ENCODE results near the gene TTC3.
"Not testable (repeated sequence)": the region's sequence is repeated elsewhere in the genome, so short reads cannot be mapped to it uniquely, and the experiment has no call there.

Gene TTC3

DNA sequence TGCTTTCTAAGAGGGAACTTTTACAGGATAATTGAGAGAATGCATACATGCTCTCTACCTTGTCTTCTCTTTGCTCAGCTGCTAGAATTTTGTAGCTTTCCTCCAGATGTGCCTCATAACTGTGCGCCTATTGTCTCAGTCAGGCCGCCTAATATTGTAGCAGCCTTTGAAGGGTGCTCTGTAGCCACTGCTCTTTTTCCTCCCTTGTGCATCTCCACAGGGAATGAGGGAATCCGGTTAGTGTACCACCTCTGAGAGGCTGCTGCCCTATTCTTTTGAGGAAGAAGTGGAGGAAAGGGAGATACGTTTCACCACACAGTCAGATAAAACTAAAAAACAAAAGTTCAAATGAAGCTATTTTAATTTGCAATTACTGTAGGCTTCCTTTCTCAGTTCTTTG lies 22.8 kb downstream of the TTC3 start:
- DNase-seq (ENCODE audit: low spot score) = no peak

DNA sequence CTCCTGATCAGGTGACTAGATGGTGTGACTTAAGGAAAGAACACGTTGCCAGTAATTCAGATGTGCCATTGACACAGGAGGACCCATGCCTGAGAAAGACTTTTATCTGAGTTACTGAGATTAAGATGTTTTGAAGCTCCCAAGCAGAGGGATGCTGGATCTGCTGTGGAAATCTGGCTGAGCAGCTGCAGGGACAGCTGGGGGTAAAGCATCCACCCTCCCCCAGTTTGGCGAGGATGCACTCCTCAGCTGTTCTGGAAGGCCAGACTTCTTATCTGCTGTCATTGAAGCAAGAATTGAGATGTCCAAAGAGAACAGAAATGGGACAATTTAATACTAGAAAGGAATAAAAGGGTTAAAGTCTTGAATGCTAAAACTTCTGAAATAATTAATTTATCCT lies 25.7 kb downstream of the TTC3 start:
- DNase-seq (ENCODE audit: low spot score) = no peak

DNA sequence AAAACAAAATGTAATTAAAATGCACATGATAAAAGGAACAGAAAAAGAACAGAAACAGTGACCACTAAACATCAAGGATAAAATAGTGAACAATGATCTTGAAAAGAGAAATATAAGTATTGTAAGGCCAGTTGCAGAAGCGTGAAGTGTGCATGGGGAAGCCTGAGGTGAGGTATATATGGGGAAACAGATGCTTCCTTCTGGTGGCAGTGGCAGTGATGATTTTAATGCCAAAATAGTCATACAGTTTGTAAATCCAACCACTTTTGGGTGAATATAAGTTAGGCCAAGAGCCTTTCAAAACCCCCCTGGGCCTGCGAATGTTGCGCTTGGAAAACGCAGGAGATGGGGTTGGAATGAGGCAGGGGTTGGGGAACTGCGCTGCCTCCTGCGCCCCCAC lies 27.3 kb downstream of the TTC3 start:
- DNase-seq (ENCODE audit: low spot score) = no peak

DNA sequence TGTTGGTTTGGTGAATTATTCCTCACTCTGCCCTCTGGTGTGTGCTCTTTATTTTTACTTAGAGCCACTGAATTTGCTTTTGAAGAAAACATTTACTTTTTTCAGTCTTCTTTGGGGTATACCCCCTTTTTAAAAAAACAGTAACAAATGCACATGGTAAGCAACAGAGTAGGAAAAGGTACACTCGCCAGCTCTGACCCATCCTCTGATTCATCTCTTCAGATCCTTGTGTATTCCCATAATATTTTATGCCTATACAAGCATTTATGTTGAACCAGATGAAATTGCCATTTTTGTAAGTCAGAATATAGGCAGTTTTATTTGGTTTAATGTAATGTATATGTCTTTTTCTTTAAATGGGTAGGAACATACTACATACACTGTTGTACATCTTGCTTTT lies 28.3 kb downstream of the TTC3 start:
- no peak for DNase-seq (ENCODE audit: low spot score)

DNA sequence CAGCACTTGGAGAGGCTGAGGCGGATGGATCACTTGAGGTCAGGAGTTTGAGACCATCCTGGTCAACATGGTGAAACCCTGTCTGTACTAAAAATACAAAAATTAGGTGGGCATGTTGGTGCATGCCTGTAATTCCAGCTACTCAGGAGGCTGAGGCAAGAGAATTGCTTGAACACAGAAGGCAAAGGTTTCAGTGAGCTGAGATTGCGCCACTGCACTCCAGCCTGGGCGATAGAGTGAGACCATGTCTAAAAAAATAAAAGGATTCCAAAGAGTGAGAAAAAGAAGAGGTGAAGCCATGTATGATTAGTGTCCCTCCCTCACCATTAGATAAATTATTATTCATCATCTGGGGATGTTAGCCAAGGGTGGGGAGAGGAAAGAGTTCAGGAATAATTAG lies 29.7 kb downstream of the TTC3 start:
- not testable (repeated sequence) for DNase-seq (ENCODE audit: low spot score)

DNA sequence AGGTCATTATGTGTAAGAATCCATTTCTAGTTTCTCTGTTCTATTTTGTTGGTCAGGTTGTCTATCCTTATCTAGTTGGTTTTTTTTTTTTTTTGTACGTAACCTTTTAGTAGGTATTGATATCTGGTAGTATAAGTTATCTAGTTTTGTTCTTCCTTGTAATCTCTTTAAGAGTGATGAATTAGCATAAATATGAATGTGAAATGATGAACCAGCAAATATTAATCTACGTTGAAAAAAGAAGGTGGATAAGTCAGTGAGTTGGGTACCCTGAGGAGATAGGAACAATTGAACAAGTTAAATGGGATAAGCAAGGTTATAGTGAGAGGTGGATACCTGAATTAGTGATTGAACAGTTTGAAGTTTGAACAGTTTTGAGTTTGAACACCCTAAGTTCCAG lies 33.9 kb downstream of the TTC3 start:
- no peak for DNase-seq (ENCODE audit: low spot score)

DNA sequence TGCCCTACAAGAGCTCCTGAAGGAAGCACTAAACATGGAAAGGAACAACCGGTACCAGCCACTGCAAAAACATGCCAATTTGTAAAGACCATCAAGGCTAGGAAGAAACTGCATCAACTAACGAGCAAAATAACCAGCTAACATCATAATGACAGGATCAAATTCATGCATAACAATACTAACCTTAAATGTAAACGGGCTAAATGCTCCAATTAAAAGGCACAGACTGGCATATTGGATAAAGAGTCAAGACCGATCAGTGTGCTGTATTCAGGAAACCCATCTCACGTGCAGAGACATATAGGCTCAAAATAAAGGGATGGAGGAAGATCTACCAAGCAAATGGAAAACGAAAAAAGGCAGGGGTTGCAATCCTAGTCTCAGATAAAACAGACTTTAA lies 38.0 kb downstream of the TTC3 start:
- not testable (repeated sequence) for DNase-seq (ENCODE audit: low spot score)

DNA sequence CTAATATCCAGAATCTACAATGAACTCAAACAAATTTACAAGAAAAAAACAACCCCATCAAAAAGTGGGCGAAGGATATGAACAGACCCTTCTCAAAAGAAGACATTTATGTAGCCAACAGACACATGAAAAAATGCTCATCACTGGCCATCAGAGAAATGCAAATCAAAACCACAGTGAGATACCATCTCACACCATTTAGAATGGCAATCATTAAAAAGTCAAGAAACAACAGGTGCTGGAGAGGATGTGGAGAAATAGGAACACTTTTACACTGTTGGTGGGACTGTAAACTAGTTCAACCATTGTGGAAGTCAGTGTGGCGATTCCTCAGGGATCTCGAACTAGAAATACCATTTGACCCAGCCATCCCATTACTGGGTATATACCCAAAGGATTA lies 41.2 kb downstream of the TTC3 start:
- not testable (repeated sequence) for DNase-seq (ENCODE audit: low spot score)

DNA sequence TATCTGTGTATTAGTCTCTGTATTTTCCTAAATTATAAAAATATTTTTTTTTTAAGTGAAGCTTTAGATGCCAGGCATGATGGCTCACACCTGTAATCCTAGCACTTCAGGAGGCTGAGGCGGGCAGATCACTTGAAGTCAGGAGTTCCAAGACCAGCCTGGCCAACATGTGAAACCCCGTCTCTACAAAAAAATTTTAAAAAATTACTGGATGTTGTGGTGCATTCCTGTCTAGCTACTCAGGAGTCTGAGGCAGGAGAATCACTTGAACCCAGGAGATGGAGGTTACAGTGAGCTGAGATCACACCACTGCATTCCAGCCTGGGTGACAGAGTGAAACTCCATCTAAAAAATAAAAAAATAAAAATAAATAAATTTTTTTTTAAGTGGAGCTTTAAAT lies 43.4 kb downstream of the TTC3 start:
- DNase-seq (ENCODE audit: low spot score) = not testable (repeated sequence)

DNA sequence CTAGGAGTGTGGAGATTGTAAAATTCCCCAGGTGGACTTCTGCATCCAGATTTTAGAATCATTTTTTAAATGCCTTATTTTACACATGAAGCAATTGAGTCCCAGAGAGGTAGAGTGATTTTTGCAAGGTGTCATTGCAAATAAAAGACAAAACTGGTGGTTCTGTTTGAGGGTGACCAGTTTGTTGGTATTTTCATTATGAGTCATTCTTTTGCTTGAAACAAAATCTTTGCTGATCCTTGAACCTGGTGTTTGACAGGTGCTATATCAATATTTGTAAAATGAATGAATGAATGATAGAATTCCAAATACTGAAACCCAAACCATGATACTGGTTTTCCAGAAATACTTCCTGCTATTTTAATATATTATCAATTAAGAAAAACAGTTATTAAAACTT lies 44.1 kb downstream of the TTC3 start:
- no peak for DNase-seq (ENCODE audit: low spot score)

DNA sequence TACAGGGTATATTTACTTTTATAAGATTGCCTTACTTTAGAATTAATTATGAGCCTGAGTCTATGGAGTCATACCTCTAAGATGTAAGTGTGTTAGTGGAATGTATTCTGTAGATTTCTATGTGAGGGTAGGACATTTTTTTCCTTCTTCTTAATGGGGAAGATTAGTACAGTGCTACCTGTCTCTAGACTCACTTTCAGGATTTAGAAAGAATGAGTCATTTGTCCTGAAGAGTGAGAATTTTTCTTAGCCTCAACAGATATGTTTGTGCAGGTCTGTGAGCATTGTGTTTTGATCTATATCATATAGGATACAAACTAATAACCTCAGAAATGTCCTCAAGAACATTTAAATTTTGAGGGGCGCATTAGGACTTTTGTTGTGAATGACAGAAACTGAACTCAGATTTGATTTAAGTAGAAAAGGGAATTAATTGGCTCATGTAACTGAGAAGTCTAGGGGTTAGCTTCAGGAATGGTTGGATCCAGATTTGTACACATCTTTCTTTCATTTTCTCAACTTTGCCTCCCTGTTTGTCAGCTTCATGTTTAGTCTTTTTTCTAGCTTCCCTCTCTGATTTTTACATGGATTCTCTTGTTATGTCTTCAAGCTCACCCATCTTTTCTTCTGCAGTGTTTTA lies 45.3 kb downstream of the TTC3 start:
- DNase-seq (ENCODE audit: low spot score) = no peak

DNA sequence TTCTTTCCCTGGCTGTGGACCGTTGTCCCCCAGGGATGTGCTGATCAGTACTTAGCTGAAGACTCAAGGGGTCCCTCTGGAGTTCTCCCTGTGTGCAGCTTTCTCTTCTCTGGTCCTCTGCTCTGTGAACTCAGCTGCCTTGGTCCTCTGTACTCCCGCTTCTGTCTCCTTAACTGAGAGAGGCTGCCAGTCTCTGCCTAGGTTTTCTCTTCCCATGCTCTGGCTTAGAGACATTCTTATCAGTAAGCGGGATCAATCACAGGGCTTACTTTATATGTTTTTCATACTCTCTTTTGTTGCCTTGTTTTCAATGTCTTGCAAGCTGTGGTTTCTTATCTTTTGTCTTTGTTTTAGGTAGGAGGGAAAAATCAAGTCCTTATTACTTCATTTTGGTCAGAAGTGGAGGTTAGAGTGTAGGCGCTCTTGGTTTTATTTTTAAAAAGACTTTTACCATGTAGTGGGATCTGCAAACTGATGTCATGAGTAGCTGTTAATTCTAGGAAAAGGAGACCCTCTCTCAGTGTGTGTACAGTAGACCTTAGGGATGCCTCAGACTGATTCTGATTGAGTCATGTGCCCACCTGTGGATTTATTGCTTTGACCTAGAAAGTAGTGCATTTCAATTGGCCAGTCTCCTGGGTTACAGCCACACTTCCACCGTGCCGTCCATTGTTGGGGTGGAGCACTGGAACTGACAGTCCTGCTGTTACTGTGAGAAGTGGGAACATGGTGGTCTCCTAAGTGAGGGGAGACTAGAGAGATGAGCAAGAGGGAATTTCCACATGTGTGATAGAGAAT lies 46.6 kb downstream of the TTC3 start:
- peak; percentile 4 for DNase-seq (ENCODE audit: low spot score)

DNA sequence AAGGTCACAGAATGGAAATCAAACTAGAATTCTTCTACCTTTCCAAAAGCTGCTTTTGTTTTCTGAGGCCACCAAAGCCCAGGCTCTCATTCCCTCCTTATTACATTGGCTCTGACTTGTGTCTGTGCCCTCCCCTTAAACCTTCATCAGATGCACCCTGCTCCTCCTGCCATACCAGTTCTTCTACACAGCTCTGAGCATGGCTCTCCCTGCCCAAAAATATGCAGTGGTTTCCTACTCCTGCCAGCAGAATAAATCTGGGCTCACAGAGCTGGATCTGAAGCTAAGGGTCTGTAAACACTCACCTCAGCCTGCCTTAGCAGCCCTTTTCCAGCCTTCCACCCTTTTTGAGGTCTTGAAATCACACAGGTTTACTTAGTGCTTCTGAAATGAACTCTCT lies 55.0 kb downstream of the TTC3 start:
- no peak for DNase-seq (ENCODE audit: low spot score)

DNA sequence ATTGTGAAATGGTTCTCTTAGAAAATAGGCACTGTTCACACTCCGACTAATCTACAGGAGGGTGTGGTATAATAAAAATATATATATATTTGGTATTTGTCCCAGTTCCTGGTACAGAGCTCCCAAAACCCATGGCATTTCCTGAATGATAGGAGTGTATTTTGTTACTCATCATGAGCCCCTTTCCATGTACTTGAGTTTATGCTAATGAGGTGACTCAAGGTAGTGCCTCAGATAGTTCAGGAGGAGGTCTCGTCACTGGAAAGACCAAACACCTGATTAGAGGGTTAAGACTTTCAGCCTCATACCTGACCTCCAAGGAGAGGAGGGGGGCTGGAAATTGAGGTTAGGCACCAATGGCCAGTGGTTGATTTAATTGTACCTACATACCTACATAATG lies 57.9 kb downstream of the TTC3 start:
- DNase-seq (ENCODE audit: low spot score) = no peak

DNA sequence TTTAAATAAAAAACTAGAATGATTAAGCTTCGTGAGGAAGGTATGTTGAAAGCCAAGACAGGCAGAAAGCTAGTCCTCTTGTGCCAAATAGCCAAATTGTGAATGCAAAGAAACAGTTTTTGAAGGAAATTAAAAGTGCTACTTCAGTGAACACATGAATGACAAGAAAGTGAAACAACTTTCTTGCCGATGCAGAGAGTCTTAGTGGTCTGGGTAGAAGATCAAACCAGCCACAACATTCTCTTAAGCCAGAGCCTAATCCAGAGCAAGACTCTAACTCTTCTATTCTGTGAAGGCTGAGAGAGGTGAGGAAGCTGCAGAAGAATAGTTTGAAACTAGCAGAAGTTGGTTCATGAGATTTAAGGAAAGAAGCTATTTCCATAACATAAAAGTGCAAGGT lies 63.2 kb downstream of the TTC3 start:
- no peak for DNase-seq (ENCODE audit: low spot score)

DNA sequence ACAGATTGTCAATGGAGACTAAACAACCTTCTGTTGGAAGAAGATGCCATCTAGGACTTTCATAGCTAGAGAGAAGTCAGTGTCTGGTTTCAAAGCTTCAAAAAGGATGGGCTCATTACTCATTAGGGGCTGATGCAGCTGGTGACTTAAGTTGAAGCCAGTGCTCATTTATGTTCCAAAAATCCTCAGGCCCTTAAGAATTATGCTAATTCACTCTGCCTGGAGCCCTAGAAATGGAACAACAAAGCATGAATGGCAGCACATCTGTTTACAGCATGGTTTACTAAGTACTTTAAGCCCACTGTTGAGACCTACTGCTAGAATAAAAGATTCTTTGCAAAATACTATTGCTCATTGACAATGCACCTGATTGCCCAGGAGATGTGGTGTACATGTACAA lies 63.7 kb downstream of the TTC3 start:
- DNase-seq (ENCODE audit: low spot score) = no peak

DNA sequence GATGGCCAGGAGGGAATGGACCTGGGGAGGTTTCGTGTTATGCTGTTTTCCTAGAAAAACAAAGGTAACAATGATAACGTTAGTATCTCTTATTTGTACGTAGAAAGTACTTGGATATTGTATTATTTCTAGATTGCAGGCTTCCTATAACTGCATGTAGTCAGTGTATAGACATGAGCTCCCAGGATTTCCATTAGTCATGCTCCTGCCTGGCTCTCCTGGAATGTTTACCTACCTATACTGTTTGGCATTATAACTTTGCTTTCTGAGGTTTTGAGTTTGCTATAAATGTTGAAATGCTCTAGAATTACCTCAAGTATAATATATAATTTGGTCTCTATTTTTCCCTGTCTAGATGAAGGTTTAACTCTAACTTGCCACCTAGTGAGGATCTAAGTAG lies 66.1 kb downstream of the TTC3 start:
- no peak for DNase-seq (ENCODE audit: low spot score)

DNA sequence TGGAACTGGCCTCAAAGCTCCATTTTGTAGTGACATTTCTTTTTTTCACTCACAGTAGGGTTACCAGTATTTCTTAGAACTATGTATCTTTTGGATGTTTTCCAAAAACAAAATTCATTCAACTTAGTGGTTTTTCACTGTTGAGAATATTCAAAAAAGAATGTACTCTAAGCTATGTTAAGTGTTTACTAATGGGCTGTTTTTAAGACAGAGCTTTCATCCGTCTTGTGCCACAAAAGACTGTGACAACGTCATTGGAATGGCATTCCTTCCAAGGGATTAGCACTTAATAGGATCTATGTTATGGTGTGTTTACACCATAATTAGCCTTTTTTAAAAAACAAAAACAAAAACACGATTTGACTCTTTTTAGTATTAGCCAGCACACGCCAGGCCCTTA lies 66.8 kb downstream of the TTC3 start:
- no peak for DNase-seq (ENCODE audit: low spot score)

DNA sequence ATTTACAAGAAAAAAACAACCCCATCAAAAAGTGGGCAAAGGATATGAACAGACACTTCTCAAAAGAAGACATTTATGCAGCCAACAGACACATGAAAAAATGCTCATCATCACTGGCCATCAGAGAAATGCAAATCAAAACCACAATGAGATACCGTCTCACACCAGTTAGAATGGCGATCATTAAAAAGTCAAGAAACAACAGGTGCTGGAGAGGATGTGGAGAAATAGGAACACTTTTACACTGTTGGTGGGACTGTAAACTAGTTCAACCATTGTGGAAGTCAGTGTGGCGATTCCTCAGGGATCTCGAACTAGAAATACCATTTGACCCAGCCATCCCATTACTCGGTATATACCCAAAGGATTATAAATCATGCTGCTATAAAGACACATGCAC lies 70.3 kb downstream of the TTC3 start:
- DNase-seq (ENCODE audit: low spot score) = not testable (repeated sequence)

DNA sequence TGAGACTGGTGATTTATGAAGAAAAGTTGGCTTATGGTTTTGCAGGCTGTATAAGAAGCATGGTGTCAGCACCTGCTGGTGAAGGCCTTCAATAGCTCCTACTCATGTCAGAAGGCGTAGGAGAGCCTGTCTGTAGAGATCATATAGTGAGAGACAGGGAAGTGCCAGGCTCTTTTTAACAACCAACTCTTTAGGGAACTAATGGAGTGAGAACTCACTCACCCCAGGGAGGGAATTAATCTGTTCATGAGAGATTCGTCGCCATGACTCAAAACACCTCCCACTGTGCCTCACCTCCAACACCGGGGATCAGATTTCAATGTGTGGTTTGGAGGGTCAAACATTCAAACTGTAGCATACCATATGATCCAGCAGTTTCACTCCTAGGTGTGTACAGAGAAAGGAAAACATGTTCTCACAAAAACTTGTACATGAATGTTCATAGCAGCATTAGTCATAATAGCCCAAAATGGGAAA lies 72.6 kb downstream of the TTC3 start:
- no peak for DNase-seq (ENCODE audit: low spot score)

DNA sequence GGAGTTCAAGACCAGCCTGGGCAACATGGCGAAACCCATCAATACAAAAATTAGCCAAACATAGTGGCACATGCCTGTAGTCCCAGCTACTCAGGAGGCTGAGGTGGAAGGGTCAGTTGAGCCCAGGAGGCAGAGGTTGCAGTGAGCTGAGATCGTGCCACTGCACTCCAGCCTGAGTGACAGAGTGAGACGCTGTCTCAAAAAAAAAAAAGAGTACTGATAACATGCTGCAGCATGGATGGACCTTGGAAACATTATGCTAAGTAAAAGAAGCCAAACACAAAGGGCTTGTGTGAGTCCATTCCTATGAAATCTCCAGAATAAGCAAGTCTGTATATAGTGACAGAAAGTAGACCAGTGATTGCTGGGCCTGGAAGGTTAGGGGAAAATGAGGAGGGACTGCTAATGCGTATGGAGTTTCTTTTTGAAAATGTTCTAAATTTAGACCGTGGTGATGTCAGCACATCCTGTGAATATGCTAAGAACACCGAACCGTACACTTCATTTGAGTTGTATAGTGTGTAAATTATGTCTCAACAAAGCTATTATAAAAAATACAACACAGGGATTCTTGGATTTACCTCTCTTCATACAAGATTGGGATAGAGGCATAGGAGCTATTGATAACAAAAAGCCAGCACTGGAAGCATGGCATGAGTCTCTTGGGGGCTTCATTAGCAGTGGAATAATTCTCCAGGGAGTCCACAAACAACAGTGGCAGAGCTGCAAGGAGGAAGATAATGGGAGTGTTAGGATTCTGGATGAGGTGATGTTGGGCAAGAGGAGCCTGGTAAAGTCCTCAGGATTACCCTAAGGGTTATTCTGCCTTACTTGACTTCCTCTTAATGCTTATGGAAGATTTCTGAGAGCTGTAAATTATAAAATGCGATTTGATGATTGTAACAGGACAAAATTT lies 73.5 kb downstream of the TTC3 start:
- no peak for DNase-seq (ENCODE audit: low spot score)

DNA sequence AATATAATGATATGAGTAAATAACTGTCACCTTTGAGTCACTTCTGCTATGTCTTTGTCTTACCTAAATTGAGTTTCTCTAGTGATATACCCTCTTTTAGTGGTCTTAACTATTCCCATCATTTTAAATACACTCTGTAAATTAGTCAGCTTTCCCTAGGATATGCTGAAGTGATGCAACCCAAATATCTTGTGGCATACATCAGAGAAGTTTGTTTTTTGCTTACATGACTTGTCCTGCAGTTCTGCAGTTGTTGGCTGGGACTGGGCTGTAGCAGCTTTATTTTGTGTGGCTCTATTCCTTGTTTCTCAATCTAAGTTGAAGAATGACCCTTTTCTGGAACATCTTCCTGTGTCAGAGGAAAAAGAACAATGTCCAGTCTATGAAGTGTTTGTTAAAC lies 76.4 kb downstream of the TTC3 start:
- DNase-seq (ENCODE audit: low spot score) = no peak
